HG03095 (cell line): Measurements from ENCODE around the gene GPC6.

ENCODE experiments used
- ATAC-seq: cut with Tn5 transposase; IDR thresholded peaks from one replicate; pipeline ENCODE4 v1.9.1; 2021; ENCODE audit warnings: moderate library complexity; ENCODE audit not compliant: unreplicated experiment

GPC6 gene

DNA sequence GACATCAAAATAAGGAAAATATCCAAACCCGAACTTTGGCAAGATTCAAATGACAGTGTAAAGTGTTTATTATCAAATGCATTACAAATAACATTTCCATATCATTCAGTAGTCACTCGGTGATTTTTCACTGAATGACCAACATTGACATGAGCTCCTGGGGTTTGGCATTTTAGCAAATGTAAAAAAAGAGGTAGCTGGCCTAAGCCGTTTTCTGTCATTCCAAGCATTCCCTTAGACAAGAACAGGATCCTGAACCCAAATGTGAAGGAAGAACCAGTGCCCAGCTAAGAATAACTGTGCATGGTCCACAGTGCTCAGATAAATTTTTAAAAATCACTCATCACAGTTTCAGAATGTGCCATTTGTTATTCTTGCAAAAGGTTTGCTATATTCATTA, 327.9 kb downstream of the GPC6 start:
- no peak for ATAC-seq

DNA sequence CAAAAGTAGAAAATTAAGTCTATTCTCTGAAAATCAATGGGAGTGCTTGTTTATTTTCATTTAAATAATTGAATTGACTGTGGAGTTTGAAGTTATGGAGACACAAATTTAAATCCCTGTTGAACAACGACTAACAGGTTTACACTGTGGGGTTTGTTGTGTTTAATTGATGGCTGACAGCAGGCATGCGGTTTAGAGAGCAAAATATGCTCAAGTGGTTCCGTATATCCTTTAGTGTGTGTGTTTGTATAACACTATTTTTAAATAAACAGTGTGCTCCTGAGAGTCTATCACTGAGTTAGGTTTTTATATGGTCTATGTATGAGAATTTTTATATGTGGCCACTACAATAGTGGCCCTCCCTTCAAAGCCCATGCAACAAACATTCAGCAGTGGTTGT, 332.0 kb downstream of the GPC6 start:
- no peak for ATAC-seq

DNA sequence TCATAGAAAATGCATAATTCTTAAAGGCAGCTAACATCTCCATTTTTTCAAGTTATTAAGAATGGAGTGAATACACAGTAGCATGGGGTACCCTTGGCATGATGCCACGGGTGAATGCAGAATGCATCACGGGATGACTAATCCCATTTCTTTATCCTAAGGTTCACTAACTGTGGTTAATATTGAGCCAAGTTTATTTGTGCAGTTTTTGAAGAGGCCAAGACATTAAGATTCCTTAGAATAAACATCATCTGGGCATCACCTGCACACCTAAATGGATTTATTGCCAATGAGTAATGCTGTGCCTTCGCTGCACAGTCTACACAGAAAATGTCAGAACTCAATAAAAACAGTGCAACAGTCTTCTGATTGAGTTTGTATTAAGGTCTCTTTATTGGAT, 333.1 kb downstream of the GPC6 start:
- ATAC-seq: no peak

DNA sequence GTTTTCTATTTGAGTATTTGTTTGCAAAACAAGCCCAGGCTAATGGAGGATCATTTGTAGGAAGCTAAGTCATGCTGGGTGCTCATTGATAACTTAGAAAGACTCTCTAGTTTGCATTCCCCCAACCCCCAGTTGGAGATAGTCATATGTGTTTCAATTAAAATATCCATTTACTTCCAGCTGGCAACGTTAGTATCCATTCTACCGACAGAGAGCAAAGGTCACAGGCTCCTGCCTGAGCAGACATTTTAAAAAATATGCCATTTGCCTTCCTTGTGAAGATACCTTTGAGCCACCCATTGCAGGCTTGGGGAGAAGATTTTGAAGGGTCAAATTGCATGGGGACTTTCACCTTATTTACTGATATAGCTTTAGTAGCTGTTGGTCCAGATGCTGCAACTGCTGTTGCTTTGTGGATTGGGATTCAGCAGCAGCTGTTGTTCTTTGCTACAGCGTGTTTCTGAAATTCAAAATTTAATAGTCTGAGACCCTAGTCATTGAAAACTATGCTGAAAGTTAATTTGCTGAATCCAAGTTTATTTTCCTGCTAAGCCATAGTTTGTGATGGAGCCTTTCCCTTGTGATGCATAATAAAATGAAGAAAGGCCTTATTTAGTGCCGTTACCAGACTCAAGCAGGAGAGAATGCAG, 335.1 kb downstream of the GPC6 start:
- no peak for ATAC-seq

DNA sequence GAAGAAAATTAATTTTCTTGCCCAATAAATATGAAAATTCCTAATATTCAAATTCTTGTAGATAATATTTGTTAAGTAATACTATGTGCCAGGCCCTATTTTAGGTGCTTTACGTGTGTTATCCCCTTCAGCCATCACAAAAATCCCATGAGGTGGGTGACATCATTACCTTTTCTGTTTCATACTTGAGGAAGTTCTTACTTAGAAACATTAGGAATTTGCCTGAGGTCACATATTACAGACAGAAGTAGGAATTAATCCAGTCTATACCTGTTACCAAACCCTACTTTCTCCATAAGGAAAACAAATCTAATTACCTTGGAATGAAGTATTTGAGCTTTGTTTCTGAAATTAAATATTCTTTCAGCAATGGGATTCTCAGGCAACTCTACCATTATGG, 336.1 kb downstream of the GPC6 start:
- ATAC-seq: no peak

DNA sequence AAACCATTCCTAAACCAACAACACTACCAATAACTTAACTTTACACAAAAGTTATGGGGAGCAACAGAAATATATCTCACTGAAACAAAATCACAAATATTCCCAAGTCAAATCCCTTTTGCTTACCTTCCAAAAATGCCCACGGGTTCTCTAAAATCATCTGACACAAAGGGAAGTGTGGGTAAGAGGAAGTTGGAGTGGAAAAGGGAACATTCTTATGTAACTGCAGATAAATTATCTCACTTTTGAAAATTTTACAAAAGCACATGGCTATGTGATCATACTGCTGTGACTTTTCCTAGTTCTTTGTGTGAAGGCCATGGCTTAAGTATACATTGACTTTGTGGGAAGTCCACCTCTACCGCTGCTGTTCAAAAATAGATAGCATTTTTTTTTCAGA, 350.5 kb downstream of the GPC6 start:
- no peak for ATAC-seq

DNA sequence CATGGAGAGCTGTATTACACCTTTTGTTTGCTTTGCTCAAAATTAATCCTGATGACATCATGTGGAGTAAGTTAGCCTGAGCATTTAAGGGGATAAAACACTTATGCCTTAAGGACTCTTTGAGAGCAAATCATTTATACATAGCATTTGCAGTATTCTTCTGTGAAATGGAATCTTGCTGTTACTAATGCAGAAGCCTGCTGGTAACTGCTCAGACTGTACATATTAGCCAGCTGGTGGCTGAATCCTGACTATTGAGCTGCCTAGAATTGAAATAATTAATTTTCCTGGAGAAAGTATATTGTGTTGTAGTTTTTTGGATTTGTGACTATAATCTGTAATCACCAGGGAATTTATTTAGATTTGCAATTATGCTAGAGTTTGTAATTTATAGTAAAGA, 363.2 kb downstream of the GPC6 start:
- ATAC-seq: no peak

DNA sequence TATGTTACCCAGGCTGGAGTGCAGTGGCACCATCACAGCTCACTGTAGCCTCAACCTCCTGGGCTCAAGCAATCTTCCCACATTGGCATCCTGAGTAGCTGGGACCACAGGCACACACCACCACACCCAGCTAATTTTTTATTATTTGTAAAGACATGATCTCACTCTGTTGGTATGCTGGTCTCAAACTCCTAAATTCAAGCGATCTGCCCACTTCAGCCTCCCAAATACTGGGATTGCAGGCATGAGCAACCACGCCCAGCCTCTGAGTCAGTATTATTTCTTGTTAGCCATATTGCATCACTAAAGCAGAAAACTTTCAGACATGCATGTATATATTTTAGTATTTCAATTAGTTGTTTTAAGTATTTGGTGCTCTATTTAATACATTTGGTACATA, 376.4 kb downstream of the GPC6 start:
- no peak for ATAC-seq

DNA sequence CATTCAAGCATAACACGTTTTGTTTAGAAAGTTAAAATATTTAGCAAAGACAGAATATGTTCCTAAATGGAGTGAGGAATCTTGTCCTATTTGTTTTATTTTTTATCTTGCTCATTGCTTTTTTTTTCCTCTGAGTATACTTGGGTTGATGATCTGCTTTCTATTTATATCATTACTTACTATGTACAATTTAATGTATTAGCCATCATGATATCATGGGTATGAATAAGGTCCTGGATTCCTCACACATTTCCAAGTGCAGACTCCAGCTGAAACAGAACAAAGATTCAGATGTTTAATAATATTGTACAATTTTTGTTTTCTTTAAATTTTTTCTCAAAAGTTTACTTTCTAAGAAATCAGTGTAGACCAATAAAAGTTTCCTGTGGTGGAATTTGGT, 388.2 kb downstream of the GPC6 start:
- no peak for ATAC-seq

DNA sequence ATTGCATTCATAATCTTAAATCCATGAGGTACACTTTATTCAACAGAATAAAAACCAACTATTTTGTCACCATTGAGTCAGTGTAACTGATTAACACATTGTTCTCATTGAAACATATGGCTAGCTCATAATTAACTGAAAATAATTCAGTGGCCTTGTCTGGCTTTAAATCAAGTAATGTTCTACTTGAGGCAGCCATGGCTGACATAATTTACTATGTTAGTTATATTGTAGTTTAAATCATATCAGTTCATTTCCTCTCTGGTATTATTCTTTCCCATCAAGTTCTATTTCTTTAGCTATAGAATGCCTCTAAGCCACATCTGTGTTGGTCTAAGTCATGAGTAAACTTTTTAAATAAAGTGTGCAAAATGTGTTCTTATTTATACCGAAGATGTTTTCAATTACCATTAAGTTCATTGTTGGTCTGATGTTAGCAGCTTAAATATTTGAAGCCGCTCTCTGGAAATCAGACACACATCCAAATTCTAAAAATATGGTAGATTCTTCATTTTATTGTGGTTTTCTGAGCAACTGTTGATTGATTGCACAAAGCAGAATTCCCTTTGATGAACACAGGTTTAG, 393.7 kb downstream of the GPC6 start:
- no peak for ATAC-seq

DNA sequence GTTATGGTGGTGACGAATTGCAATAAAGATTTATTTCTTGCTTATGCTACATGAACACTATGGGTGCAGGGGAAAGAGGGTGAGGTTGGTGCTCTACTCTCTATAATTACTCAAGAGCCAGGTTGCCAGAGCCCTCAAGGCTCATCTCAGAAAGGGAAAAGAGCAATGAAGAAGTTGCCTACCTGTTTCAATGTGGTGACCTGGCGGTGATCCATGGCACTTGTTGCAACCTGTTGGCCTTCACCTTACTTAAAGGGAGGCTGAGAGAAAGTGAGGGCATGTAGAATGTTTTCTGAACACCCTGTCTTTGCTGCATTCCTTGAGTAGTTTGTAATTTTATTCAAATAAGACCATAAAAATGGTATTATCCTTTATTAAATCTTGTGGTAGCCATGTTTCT, 394.4 kb downstream of the GPC6 start:
- no peak for ATAC-seq

DNA sequence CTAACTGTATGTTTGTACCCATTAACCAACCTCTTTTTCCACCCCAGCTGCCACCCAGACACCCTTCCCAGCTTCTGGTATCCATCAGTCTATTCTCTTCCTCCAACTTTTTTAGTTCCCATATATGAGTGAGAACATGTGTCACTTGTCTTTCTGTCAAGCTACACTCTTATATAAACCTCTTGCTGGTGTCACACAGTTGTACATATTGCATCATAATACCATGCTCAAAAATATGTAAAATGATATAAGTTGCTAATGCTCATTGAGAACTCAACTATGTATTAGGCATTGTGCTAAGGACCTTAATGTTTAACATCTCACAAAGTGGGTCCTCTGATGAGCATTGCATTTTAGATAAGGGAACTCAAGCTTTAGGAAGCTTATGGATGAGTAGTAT, 395.4 kb downstream of the GPC6 start:
- ATAC-seq: no peak

DNA sequence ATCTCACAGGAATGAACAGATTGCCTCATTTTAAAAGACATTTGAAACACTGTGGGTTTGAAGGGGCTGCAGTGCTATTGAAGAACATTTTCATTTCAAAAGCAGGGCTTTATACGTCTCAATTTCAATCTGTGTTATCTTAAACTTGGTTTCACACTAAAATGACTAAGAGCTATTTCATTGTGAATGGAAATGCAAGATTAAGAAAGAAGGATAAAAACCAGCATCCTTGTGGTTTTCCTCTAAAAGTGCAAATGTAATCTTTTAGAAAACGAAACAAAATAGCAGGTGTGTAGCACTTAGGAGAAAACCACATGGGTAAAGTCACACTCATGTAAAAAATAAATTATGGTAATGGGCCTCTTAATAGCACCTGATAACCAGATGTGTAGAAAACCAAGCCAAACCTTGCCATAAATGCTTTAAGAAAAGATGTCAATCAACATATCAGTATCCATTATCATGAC, 397.7 kb downstream of the GPC6 start:
- no peak for ATAC-seq

DNA sequence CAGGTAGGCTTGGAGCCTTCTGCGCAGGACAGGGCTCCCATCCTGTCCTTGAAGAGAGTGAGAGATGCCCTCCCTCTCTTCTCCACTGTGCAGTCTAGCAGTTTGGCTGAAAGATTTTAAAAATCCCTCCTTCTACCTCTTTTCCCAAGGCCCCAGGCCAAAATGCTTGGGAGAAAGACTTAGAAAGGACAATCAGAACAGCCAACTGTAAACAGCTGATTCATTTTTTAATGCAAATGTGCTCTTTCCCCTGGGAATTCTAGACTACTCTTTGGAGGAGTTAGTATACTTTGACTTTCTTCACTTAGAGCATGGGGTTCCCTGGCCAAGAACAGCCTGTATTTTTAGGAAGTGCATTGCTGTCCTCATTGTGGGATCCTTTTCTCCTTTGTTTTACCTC, 398.9 kb downstream of the GPC6 start:
- no peak for ATAC-seq

DNA sequence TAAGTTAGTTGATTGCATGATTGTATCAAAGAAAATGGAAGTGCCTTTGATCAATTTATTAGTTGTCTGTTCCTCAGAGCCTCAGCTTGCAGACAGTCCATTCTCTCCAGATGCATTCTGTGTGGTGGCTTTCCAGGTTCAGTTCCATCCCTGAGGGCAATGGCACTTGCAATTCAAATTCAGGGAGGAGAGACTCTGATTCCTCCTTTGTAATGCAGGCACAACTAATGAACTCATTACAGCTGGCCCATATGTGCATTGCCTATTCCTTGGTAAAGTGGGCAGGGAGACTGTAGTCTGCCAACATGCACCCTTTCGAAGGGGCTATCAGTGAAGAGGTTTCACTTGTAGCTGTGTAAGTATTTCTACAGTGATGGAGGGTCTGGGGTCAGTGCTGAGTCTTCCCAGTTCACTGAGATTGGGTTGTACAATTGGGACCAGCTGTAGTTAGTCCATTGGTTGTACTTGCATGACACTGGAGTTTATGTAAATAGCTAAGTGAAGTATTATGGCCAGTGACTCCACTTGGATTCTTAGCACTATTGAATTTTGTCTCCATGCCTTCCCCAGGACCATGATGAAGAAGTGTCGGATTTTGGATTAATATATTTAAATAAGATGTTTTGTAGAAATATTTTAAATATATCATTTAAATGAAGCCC, 401.7 kb downstream of the GPC6 start:
- ATAC-seq: no peak

DNA sequence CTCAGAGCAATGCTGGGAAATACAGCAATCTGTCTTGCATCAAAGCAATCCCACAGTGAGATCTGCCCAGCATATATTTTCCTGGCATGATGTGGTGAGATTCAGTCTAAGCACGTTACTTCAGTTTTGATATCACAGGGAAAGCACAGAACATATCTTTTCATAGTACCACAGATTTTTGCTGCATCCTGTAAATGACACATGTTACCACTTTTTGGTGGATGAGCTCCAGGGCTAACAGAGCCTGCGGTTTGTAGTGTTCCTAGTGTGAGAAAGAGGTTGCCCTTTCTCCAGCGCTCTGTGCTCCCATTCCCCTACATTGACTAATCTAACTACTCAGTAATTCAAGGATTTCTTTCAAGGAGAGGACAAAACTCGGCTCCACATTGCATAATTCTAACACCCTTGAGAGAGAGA, 409.0 kb downstream of the GPC6 start:
- ATAC-seq: no peak

DNA sequence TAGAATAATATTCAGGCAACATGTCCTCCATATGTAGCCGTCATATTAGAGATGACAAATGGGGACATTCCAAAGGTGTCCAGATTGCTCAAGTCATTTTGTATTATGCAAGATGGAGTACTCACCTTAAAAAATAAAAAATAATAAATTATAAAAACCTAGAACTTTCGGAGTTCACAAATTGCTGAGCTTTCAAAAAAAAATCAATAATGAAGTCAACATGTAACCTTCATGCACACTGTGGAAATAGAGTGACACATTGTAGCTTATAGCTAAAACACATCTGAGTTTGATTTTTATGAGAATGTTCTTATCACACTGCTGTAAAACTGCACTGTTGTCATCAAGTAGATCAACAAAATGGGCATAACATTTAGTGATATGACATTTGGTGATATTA, 411.2 kb downstream of the GPC6 start:
- ATAC-seq: no peak

DNA sequence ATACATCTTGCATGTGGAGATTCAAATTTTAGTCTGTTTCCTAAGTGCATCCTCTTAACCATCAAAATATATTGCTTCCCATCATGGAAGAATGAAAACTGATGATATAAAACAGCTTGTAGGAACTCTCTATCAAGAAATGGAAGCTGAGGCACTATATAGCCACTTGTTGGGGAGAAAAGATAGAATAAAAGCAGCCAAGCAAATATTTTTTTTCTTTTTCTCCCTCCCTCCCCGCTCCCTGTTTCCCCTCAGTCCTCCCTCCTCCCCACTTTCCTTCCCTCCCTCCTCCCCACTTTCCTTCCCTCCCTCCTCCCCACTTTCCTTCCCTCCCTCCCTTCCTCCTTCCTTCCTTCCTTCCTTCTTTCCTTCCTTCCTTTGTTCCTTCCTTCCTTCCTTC, 413.8 kb downstream of the GPC6 start:
- no peak for ATAC-seq

DNA sequence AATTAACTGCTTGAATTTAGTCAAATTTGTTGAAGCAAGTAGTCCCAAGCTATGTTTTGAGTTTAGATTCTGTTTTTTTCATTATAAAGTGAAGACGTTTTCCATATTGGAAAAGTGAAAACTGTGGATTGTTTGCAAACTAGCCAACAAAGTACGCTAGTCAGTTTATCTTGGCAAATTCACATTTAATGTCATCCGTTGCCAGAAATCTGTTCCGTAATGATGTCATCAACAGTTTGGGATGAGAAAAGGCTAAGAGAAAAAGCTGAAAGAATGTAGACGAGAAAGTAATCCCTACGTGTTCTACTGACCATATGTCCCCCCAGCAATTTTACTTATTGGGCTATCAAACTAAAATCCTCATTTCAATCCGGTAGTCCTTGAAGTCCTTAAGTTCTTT, 419.6 kb downstream of the GPC6 start:
- no peak for ATAC-seq

DNA sequence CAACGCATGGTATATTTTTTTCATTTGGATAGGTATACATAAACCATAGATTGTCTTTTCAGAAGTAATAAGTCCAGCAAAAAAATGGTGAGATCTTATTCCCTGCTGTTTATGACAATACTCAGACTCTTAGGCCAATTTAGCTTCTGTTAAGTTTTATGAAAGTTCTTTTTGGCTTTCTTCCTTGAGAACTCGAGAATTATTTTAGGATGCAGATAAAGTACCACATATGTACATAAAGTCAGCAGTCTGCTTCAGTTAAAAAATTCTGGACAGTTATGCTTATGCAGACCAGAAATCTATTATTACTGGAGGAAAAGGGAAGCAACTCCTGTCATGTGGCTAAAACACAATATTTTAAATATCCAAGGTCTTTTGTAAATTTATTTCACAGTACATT, 422.9 kb downstream of the GPC6 start:
- ATAC-seq: no peak

DNA sequence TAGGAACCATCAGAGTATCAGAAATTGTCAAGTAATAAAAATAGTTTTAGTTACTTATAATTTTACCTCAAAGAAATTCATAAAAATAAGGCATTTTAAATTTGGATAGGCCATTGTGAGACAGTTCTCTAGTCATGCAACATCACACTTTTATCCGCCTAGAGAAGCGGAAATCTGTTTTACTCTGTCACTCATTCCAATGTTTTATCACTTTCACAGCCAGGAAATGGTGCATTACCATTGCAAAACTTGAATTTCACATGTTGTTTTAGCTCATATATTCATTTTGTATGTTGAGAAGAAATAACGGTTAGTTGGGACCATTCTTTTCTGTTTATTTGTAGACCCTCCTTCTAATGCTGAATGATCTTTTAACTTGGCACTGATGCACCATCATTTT, 427.2 kb downstream of the GPC6 start:
- no peak for ATAC-seq

DNA sequence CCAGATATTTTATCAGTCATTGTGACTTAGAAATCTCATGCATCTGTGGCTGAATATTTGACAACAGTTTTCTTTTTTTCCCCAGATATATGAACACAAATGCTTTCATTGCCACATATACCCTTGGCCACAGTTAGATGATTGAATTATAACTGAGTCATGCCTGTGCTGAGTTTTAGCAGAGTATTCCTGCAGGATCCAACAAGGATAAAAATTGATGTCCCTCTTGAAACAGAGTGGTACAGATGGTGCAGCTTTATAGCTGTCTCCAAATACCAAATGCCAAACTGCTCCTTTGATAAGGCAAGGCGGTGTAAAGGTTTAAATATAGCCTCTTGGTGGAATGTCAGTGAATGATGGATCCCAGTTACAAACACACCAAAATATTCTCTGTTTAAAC, 428.5 kb downstream of the GPC6 start:
- ATAC-seq: no peak
